B cell (primary cell): ENCODE data around the gene HOXC6. TPM values are rescaled to one million over a fixed set of nuclear protein-coding genes. Genes with fewer than 3 reads are reported as not detected.

Experiments
- ATAC-seq: fragments of 200-7000 bp; cut with Tn5 transposase; one replicate; pipeline ENCODE4 v1.10.0; 2021; ENCODE audit warnings: low read depth, mild to moderate bottlenecking, moderate number of reproducible peaks, moderate library complexity
- CTCF ChIA-PET: fragments of 350-600 bp; sonication (Branson Sonifier 250); formaldehyde crosslinking; loops from one replicate; lab custom pipeline; 2021; ENCODE audit warnings: antibody characterized with exemption, inconsistent platforms; lab: Charles Lee
- POLR2A ChIA-PET: fragments of 350-600 bp; sonication (Branson Sonifier 250); formaldehyde crosslinking; loops from one replicate; lab custom pipeline; 2021; ENCODE audit warnings: antibody characterized with exemption; lab: Charles Lee
- DNase-seq: peaks from one replicate; pipeline ENCODE4 v3.0.0; 2013
- H2AFZ ChIP-seq: 2 replicates; pipeline ENCODE4 v1.6.1; 2012; ENCODE audit warnings: mild to moderate bottlenecking, low read depth, low read length; ENCODE audit not compliant: insufficient read depth, poor library complexity, severe bottlenecking
- H3K27ac ChIP-seq, 2 donors: 1 replicate in 1 of 2; 2 replicates in 1 of 2; pipeline ENCODE4 v1.5.1; 2012 to 2013; ENCODE audit warnings: low read length in 2 of 2, mild to moderate bottlenecking in 2 of 2, moderate library complexity in 1 of 2
- H3K27me3 ChIP-seq, 4 experiments: fragments of 200-600 bp in 1 of 4; sonication (generic) in 1 of 4; replicated peaks in 1 of 4; 1 replicate in 2 of 4; 2 replicates in 2 of 4; pipeline versions ENCODE4 v1.6.1 to v1.7.0; 2013 to 2016; ENCODE audit warnings: low read length in 3 of 4, mild to moderate bottlenecking in 2 of 4, mixed read lengths in 1 of 4, moderate library complexity in 1 of 4; ENCODE audit not compliant: insufficient read depth in 4 of 4, control insufficient read depth in 3 of 4; ENCODE audit errors: control extremely low read depth in 1 of 4
- H3K36me3 ChIP-seq, 2 experiments: replicated peaks in 1 of 2; 1 replicate in 1 of 2; 2 replicates in 1 of 2; pipeline versions ENCODE4 v1.6.1 to v1.7.1; 2013; ENCODE audit warnings: low read length in 1 of 2; ENCODE audit not compliant: insufficient read depth in 2 of 2, control insufficient read depth in 1 of 2; ENCODE audit errors: control extremely low read depth in 1 of 2, extremely low read depth in 1 of 2
- H3K4me1 ChIP-seq, 2 donors: fragments of 200-600 bp in 1 of 2; sonication (generic) in 1 of 2; 1 replicate in 1 of 2; 2 replicates in 1 of 2; pipeline versions ENCODE4 v1.5.1 to v1.6.1; 2013 to 2017; ENCODE audit warnings: low read length in 2 of 2; ENCODE audit not compliant: control insufficient read depth in 2 of 2, insufficient read depth in 2 of 2
- H3K4me2 ChIP-seq: replicated peaks from 2 replicates; pipeline ENCODE3; 2012; ENCODE audit warnings: mild to moderate bottlenecking, low read depth, low read length; ENCODE audit not compliant: poor library complexity, severe bottlenecking
- H3K4me3 ChIP-seq, 5 experiments: fragments of 200-600 bp in 1 of 5; sonication (generic) in 1 of 5; 1 replicate in 3 of 5; 2 replicates in 2 of 5; pipeline versions ENCODE4 v1.5.1 to v1.7.0; 2011 to 2016; ENCODE audit warnings: low read length in 4 of 5, mild to moderate bottlenecking in 4 of 5, low read depth in 2 of 5, control low read depth in 1 of 5, moderate library complexity in 1 of 5; ENCODE audit not compliant: insufficient read depth in 1 of 5; ENCODE audit errors: control extremely low read depth in 1 of 5, extremely low read depth in 1 of 5
- H3K79me2 ChIP-seq: fragments of 200-600 bp; sonication (generic); one replicate; pipeline ENCODE4 v1.6.0; 2016; ENCODE audit warnings: low read length; ENCODE audit not compliant: control insufficient read depth, insufficient read depth
- H3K9ac ChIP-seq: fragments of 200-600 bp; sonication (generic); 2 replicates; pipeline ENCODE4 v1.6.1; 2017; ENCODE audit warnings: mild to moderate bottlenecking, low read length, moderate library complexity
- H3K9me3 ChIP-seq, 3 donors: one replicate each; pipeline versions ENCODE4 v1.6.1 to v1.7.1; 2013; ENCODE audit warnings: low read length in 2 of 3; ENCODE audit not compliant: control insufficient read depth in 2 of 3, insufficient read depth in 1 of 3; ENCODE audit errors: control extremely low read depth in 1 of 3
- H4K20me1 ChIP-seq: 2 replicates; pipeline ENCODE4 v1.6.0; 2012; ENCODE audit warnings: mild to moderate bottlenecking, low read length; ENCODE audit not compliant: insufficient read depth, control insufficient read depth, poor library complexity, severe bottlenecking
- H3K27ac Mint-ChIP-seq: one replicate; pipeline ENCODE4 v1.8.0; 2021; ENCODE audit warnings: mixed read lengths
- H3K27me3 Mint-ChIP-seq: one replicate; pipeline ENCODE4 v1.8.0; 2021; ENCODE audit warnings: mixed read lengths
- H3K4me1 Mint-ChIP-seq: one replicate; pipeline ENCODE4 v1.8.0; 2021; ENCODE audit warnings: mixed read lengths
- H3K4me3 Mint-ChIP-seq: one replicate; pipeline ENCODE4 v1.8.0; 2021; ENCODE audit warnings: mixed read lengths
- H3K9me3 Mint-ChIP-seq: one replicate; pipeline ENCODE4 v1.8.0; 2022; ENCODE audit warnings: mixed read lengths; ENCODE audit not compliant: insufficient read depth
- CTCF ChIP-seq: fragments of 200-600 bp; IDR thresholded peaks from one replicate; pipeline ENCODE4 v1.8.0; 2022; ENCODE audit warnings: antibody characterized with exemption, mild to moderate bottlenecking
- EZH2 ChIP-seq: IDR thresholded peaks from 2 replicates; pipeline ENCODE4 v1.6.1; 2012; ENCODE audit warnings: borderline replicate concordance, low read depth, mild to moderate bottlenecking, moderate library complexity, low read length; ENCODE audit not compliant: insufficient read depth, poor library complexity, severe bottlenecking
- WGBS: methylation state at CpG from one replicate; pipeline ENCODE4 v1.1.5; 2013; ENCODE audit warnings: missing lambda C conversion rate; ENCODE audit not compliant: insufficient coverage; 5-methylcytosine and 5-hydroxymethylcytosine counted together
- intact Hi-C: fragments of 100-400 bp; cut with micrococcal nuclease; formaldehyde crosslinking; loops from one replicate; pipeline ENCODE4 v1.10.0; 2022
- polyA plus RNA-seq: library from polyadenylated mRNA; depleted of rRNA; stranded (reverse); fragments of >200 nt; gene quantifications from 2 replicates; pipeline ENCODE4 v1.2.3, GENCODE V29; 2012
- total RNA-seq, 2 donors: library from RNA; stranded (reverse); fragments of 120-200 nt in 1 of 2; gene quantifications; 1 replicate in 1 of 2; 2 replicates in 1 of 2; pipeline versions ENCODE4 v1.2.3 to v1.2.4, GENCODE V29; 2013 to 2022

HOXC6 gene
- total and polyA plus RNA-seq, 2 donors (not counting 1 experiment from before 2014, with no cell fraction given), result not detected

- H3K4me3 Mint-ChIP-seq, result peak overlapping the region; percentile 19
- ATAC-seq (no peak), DNase-seq (peak; percentile 36)
- TF ChIP-seq CTCF (no peak), EZH2 (peak; percentile 23)
- H3K4me1 ChIP-seq, result peaks cover 28 to 55% of the 10 kb centered on the region in 2 donors
- peaks cover 76% of the 10 kb centered on the region for H3K27me3 Mint-ChIP-seq
- intact Hi-C loops, result loop anchor here (5.0 kb wide), 2 partner anchors 34 to 64 kb away; no protein-coding TSS in a partner anchor
- no peaks in the 10 kb centered on the region for H4K20me1 ChIP-seq
- no peak overlapping the region for H3K27ac Mint-ChIP-seq
- 5% methylated on average over 46 of the region's 46 CpGs for WGBS
- H3K4me3 ChIP-seq, result no peak overlapping the region
- peaks cover 0 to 98% (median 75%) of the 10 kb centered on the region in 4 experiments for H3K27me3 ChIP-seq
- H3K4me1 Mint-ChIP-seq, result peaks cover 34% of the 10 kb centered on the region
- CTCF ChIA-PET, result interaction anchor here (0.7 to 6.4 kb wide), 11 partner anchors 15 to 185 kb away, joined by 3 to 151 read pairs (median 31); partner anchors contain the start of genes HOXC4, HOXC8, HOXC9 and SMUG1
- H3K9me3 Mint-ChIP-seq, result no peaks in the 10 kb centered on the region
- no peaks in the 10 kb centered on the region for H3K79me2 ChIP-seq
- peak overlapping the region; percentile 22 for H3K4me2 ChIP-seq
- POLR2A ChIA-PET, result no interaction called here
- H3K27ac ChIP-seq, result no peak overlapping the region
- no peaks in the 10 kb centered on the region for H3K36me3 ChIP-seq
- no peak overlapping the region for H2AFZ ChIP-seq
- H3K9ac ChIP-seq, result no peak overlapping the region
- H3K9me3 ChIP-seq, result peaks cover 0 to 55% (median 6%) of the 10 kb centered on the region in 3 donors
Measured at GRCh38 chr12:54030889-54031471, 2.7 kb downstream of the HOXC6 start.

- POLR2A ChIA-PET, result interaction anchor here (0.6 kb wide), 2 partner anchors 23 to 25 kb away, joined by 3 to 6 read pairs; partner anchors contain the start of gene HOXC8
Measured at GRCh38 chr12:54031480-54031879, 3.2 kb downstream of the HOXC6 start.

More at GRCh38 chr12:54031480-54031879, 3.2 kb downstream of the HOXC6 start:
- DNase-seq (no peak), ATAC-seq (no peak)
- CTCF ChIA-PET, result interaction anchor here (0.9 to 6.4 kb wide), 20 partner anchors 8 to 187 kb away, joined by 3 to 151 read pairs (median 10); partner anchors contain the start of genes HOXC4, HOXC8, HOXC9 and SMUG1
- Histone ChIP-seq H3K36me3 (no peaks in the 10 kb centered on the region), H3K9me3 (peaks cover 0 to 55% (median 6%) of the 10 kb centered on the region in 3 donors), H4K20me1 (no peaks in the 10 kb centered on the region), H2AFZ (no peak overlapping the region), H3K4me1 (peaks cover 28 to 55% of the 10 kb centered on the region in 2 donors), H3K27me3 (peaks cover 0 to 98% (median 72%) of the 10 kb centered on the region in 4 experiments), H3K4me3 (no peak overlapping the region), H3K9ac (no peak overlapping the region), H3K4me2 (no peak overlapping the region), H3K27ac (no peak overlapping the region), H3K79me2 (no peaks in the 10 kb centered on the region)
- Mint-ChIP-seq H3K27me3 (peaks cover 77% of the 10 kb centered on the region), H3K27ac (no peak overlapping the region), H3K9me3 (no peaks in the 10 kb centered on the region), H3K4me1 (peaks cover 34% of the 10 kb centered on the region), H3K4me3 (no peak overlapping the region)
- TF ChIP-seq EZH2 (no peak), CTCF (no peak)
- intact Hi-C loops, result loop anchor here (5.0 kb wide), 2 partner anchors 34 to 64 kb away; no protein-coding TSS in a partner anchor
- 52% methylated on average over 8 of the region's 16 CpGs for WGBS
